HG03565 (cell line): Measurements from ENCODE around the gene SHFL.

Experiments
- ATAC-seq: cut with Tn5 transposase; IDR thresholded peaks from one replicate; pipeline ENCODE4 v1.9.1; 2021; ENCODE audit warnings: mild to moderate bottlenecking, moderate library complexity; ENCODE audit not compliant: unreplicated experiment

The SHFL gene

DNA sequence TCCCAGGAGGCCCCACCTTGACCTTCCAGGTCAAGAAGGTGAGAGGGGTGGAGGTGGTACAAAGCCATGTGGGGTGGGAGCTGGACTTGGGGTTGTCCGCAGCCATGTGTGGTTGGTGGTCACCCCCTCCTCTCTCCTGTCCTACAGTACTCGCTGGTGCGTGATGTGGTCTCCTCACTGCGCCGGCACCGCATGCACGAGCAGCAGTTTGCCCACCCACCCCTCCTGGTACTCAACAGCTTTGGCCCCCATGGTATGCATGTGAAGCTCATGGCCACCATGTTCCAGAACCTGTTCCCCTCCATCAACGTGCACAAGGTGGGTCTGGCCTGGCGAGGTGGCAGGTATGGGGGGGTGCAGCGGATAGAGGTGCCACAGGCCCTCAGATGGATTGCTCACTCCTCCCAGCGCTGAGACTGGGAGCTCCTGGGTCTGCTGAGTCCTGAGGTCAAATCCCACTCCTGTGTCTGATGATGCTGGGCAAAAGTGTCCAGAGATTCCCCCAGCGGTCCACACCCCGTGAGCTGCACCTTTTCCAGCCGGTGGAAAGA lies 21.8 kb downstream of the SHFL start:
- ATAC-seq = no peak

DNA sequence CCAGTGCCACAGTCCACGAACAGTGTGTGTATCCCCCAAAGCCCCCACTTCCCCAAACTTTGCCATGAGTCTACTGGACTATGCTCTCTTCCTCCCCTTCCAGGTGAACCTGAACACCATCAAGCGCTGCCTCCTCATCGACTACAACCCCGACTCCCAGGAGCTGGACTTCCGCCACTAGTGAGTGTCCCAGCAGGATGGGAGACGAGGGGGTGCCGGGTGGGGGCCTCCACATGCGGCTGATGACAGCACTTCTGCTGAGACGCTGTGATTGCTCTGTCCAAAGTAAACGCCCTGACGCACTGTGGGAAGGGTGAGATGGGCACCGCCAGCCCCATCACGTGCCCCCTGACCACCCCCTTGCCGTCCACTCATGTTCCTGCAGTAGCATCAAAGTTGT lies 23.4 kb downstream of the SHFL start:
- ATAC-seq = no peak

DNA sequence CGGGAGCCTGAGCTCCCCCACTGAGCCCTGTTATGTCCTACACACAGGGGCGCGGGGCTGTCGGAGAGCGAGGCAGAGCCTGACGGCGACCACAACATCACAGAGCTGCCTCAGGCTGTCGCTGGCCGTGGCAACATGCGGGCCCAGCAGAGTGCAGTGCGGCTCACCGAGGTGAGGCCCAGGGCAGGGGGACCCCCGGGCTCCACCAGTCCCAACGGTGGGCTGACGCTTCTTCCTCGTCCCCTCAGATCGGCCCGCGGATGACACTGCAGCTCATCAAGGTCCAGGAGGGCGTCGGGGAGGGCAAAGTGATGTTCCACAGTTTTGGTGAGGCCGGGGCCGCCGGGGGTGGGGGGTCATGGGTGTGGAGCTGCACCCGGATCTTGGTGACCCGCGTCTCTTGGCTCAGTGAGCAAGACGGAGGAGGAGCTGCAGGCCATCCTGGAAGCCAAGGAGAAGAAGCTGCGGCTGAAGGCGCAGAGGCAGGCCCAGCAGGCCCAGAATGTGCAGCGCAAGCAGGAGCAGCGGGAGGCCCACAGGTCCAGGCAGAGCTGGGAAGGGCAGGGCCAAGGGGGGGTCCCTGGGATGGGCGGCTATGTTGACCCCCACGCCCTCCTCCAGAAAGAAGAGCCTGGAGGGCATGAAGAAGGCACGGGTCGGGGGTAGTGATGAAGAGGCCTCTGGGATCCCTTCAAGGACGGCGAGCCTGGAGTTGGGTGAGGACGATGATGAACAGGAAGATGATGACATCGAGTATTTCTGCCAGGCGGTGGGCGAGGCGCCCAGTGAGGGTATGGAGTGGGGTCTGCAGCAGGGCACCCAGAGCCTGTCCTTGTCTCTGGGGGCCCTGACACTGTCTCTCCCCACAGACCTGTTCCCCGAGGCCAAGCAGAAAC lies 24.2 kb downstream of the SHFL start:
- no peak for ATAC-seq

DNA sequence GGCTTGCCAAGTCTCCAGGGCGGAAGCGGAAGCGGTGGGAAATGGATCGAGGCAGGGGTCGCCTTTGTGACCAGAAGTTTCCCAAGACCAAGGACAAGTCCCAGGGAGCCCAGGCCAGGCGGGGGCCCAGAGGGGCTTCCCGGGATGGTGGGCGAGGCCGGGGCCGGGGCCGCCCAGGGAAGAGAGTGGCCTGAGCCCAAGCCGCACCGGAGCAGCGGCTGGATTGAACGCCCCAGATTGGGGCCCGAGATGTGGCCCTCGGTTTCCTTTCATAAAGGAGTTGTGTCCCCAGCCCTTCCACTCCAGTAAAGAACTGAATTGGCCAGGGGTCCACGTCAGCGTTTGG lies 24.8 kb downstream of the SHFL start:
- ATAC-seq = no peak

DNA sequence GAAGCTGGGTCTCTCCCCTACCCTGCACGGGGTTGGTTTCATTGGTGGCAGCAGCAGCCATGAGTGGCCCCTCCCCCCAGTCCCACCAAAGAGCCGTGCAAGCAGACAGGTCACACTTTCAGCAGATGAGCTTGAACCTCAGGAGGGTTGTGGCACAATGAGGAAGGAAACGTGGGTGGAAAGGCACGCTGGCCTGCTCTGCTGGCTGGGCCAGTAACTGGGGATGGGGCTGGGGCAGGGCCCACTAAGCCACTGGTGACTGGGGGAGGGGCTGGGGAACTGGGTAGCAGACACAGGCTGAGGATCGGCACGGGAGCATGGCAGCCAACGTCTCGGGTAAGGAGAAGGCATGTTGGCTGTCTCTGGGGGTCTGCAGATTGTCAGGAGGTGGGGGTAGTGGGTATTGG lies 25.3 kb downstream of the SHFL start, which contains the start of gene P2RY11:
TSS of gene P2RY11 (plus strand) at position 289 of the 407 bp plus-strand sequence. CDS start at position 318, 29 bp downstream.
- ATAC-seq = no peak

DNA sequence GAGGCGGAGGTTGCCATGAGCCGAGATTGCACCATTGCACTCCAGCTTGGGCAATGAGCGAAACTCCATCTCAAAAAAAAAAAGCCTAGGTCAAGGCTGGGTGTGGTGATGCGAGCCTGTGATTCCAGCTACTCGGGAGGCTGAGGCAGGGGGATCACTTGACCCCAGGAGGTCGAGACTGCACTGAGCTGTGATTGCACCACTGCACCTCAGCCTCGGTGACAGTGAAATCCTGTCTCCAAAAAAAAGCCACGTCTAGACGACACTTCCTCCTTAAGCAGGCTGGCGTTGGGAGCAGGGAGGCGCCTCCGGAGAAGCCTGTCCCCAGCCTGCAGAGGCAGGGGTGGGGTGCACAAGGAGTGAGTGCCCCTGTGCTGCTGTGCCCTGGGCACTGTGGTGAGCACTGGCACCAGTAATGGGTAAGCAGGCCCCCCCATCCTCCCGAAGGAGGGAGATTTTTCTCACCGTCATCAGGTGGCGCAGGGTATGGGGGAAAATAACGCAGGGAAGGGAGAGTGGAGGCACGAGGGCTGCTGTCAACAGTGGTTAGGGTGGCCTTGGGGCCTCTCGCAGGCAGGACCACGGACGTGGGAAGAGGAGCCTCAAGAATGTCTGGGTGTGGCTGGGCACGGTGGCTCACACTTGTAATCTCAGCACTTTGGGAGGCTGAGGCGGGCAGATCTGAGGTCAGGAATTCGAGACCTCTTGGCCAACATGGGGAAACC lies 26.1 kb downstream of the SHFL start:
- no peak for ATAC-seq

DNA sequence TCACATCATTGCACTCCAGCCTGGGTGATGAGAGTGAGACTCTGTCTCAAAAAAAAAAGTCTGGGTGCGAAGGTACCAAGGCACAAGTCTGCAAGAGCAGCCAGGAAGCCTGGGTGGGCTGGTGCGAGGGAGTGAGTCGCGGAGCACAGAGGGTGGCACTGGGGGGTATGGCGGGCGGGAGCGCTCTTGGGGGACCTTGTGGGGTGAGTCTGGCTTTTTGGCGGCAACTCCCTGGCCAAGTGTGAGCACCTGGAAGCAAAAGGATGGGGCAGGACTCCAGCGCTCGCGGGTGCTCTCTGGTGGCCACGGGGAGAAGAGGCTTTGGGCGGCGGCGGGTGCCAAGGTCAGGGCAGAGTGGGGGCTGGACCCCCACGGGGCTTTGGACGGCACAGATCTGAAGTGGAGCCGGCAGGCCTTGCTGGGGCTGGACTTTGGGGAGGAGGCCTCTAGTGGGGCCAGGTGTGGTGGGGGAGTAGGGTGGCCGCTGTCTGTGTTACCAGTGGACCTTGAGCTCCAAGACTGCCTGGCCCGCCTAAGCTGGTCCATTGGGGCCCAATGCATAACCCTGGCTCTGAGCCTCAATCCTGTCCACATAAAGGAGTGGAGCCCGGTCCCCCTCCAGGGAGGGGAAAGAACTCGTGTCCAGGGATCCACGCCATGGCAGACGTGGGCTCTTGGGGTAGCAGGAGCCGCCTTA lies 26.9 kb downstream of the SHFL start:
- no peak for ATAC-seq

DNA sequence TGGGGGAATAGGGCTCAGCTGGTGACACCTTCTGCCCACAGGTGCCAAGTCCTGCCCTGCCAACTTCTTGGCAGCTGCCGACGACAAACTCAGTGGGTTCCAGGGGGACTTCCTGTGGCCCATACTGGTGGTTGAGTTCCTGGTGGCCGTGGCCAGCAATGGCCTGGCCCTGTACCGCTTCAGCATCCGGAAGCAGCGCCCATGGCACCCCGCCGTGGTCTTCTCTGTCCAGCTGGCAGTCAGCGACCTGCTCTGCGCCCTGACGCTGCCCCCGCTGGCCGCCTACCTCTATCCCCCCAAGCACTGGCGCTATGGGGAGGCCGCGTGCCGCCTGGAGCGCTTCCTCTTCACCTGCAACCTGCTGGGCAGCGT lies 27.5 kb downstream of the SHFL start:
- ATAC-seq = no peak

DNA sequence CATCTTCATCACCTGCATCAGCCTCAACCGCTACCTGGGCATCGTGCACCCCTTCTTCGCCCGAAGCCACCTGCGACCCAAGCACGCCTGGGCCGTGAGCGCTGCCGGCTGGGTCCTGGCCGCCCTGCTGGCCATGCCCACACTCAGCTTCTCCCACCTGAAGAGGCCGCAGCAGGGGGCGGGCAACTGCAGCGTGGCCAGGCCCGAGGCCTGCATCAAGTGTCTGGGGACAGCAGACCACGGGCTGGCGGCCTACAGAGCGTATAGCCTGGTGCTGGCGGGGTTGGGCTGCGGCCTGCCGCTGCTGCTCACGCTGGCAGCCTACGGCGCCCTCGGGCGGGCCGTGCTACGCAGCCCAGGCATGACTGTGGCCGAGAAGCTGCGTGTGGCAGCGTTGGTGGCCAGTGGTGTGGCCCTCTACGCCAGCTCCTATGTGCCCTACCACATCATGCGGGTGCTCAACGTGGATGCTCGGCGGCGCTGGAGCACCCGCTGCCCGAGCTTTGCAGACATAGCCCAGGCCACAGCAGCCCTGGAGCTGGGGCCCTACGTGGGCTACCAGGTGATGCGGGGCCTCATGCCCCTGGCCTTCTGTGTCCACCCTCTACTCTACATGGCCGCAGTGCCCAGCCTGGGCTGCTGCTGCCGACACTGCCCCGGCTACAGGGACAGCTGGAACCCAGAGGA lies 28.0 kb downstream of the SHFL start:
- ATAC-seq = no peak

DNA sequence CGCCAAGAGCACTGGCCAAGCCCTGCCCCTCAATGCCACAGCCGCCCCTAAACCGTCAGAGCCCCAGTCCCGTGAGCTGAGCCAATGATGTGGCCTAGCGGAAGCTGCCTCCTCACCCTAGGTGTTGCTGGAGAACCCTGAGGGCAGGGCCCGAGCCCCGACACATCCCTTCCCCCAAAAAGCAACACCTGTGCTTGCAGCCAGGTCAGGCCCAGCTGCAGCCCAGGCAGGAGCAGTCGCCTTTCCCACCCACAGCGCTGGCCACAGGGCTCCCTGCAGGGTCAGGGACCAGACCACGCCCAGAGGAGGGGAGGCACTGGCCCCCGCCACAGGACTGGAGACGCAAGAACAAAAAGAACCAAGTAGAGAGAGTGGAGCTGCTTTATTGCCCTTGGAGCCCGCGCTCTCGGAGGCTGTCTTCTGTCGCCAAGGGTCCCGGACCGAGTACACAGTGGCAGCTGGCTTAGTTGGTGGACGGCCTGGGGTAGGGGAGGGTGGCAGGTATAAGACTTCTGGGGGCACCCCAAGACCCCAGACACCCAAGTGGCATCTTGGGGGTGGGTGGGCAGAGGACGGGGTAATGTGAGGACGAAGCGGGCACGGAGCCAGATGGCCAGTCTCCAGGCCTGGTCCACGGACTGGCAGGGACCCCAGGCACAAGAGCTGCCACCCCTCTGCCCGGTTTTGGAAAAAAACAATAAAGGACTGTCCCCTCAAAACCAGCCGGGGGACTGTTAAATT lies 28.7 kb downstream of the SHFL start:
- no peak for ATAC-seq

DNA sequence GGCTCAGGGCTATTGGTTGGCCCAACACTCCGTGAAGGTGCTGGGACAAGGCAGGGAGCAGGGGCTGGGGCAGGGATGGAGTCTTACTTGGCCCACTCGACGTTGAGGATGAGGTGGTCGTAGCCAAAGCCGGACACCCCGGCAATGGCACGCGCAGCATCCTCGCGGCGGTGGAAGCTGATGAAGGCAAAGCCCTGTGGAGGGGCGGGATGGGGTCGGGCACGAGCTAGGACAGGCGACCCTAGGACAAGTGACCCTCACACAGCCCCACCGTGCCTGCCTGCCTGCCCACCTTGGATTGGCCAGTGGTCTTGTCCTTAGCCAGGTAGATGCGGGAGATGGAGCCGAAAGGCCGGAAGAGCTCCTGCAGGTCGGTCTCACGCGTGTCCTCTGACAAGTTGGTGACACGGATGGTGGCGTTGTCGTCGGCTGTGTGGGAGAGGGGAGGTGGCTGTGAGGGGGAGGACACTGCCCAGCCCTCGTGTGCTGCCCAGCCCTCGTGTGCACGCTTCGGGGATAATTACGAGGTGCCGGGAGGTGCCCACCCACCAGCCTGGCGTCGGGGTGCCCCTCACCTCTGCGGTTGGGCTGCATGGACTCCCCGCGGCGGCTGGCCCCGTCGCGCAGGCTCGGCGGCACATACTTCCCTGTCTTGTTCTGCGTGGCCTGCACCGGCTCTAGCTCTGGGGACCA lies 29.4 kb downstream of the SHFL start:
- ATAC-seq = no peak

DNA sequence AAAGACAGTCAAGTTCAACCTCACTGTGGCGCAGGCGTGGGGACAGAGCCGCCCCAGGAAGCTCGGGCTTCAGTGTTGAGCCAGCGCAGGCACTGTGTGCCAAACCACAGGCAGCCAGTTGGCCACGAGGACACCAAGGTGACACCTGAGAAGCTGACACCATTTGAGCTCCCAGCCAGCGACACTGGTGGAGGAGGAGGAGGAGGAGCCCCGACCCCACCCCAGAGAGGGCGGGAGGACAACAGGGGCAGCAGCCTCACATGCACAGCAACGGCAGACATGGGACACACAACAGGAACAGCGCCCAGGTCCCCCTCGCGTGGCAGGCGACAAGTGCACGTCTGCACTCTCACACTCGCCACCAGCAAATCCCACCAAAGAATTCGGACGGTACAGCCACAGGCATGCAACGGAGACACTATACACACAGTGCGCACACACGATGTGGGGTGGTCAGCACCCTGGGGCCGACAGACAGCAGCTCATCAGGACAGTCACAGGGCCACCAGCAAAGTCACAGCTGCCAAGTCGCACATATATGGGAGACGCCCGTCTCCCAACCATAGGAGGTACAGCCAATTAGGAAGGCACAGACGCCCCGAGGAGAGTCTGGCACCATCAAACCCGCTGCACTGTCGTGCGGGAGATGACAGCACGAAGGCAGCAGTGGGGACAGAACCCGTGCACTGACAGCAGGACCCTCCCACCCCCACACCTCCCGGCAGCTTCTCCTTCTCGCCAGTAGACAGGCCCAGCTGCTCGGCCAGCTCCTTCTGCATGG lies 30.2 kb downstream of the SHFL start:
- ATAC-seq = no peak

DNA sequence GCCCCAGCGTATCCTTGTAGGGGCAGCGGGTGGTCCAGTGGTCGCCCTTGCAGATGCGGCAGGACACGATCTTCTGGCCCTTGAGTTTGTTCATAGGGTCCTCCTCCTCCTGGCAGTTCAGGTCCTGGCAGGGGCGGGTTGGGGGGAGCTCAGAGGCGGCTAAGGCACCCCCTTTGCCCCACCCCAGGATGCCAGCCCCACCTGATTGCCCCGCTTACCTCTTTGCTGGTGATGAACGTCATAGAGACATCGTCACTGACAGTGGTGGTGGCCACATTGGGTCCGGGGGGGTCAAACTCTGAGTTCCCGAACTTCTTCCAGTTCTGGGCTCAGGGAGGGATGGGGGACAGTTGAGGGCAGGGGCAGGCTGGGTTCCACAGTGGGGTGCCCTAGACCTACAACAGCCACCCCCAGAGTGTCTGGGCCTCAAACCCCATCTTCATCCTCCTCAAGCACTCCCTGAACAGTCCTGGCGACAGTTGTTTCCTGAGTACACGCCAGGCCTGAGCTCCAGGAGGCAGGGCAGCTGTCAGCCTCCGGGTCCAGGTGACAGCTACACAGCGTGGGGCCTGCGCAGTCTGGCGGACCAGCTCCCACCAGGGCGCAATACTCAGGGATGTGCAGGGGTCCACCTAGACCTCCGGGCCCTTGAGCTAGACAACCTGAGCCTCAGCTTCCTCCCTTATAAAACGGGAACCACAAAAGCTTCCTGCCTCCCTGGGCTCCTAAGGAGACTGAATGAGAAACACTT lies 30.9 kb downstream of the SHFL start:
- no peak for ATAC-seq

DNA sequence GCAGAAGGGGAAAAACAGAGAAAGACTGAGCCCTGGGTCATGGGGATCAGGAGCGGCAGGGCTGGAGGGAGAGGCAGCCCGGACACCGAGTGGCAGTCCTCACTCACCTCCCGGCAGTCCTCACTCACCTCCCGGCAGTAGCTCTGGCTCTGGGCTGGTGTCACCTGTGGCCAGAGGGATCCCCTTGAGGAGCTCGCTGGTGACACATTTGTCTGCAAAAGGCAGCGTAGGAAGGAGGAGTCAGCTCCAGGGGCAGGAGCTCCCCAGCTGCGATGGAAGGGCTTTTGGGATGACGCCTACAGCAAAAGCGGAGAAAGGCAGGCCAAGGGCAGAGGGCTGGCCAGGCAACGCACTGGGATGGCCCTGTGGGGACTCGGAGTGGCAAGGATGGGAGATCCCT lies 32.8 kb downstream of the SHFL start:
- ATAC-seq = no peak

DNA sequence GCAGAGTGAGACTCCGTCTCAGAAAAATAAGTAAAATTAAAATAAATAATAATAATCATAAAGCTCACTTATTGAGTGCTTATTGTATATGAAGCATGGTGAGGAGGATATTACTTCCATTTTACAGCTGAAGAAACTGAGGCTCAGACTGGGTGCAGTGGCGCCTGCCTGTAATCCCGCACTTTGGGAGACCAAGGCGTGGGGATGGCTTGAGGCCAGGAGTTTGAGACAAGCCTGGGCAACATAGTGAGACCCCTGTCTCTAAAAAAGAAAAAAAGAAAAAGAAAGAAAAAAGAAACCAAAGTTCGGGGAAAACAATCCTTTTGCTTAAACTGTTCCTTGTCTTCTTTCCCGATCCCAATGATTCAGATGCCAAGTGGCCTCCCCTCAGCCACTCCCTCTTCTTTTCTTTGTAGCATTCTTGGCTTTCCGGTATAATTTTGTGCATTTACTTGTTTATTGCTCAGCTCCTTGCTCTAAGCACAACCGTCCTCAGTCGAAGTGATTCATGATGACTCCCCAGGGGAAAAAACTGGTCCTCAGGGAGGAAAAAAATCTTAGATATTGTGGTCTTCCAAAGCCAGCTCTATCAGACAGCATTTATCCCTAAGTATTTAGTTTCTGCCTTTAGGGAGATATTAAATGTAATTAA lies 34.5 kb downstream of the SHFL start:
- ATAC-seq = no peak

DNA sequence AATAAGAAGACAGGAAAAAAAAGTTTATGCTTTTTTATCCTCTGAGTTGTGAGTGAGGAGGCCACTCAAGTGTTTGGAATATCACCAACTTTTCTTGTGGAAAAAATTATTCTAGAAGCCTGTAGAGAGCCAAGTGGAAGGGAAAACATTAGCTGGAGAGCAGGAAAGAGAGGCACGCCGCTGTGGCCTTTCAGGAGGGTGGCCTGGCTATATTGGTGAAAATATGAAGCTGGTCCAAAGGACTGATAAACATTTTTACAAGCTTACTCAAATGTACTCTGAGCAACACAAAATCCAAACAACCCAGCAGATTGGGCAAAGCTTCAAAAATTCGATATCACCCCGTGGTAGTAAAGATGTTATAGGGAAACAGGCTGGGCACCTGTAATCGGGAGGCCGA lies 35.9 kb downstream of the SHFL start:
- ATAC-seq = no peak

DNA sequence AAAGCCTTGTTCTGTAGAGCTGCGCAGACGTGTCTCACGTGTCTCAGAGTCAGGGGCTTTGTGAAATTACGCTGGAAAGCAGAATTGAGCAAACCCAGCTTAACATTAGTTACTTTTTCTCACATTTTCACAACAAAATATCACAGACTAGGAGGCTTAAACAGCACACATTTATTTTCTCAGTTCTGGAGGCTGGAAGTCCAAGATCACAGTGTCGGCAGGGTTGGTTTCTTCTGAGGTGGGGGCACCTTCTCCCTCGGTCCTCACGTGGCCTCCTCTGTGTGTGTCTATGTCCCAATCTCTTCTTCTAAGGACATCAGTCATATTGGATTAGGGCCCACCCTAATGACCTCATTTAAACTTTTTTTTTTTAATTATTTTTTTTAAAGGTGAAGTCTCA lies 38.3 kb downstream of the SHFL start:
- ATAC-seq = no peak

DNA sequence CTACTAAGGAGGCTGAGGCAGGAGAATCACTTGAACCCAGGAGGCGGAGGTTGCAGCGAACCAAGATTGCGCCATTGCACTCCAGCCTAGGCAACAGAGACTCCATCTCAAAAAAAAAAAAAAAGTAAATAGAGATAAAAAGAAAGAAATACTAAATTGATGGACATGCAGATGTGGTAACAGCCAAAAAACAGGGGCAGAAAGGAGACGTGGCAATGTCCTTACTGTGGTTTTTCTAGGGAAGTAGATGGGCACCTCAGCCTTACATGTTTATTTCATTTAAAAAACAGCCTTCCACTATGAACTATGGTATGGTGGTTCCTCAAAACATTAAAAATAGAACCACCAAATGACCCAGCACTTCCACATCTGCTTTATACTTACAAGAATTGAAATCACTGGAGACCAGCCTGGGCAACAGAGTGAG lies 40.1 kb downstream of the SHFL start:
- ATAC-seq = no peak
